HepG2 (cell line): ENCODE measurements around the gene PHF10. TPM values are rescaled to one million over a fixed set of nuclear protein-coding genes. Genes with fewer than 3 reads are reported as not detected.

ENCODE experiments used
- CHD2 ChIP-seq: IDR thresholded peaks from 2 replicates; pipeline ENCODE4 v1.6.1; 2011; ENCODE audit warnings: low read depth, low read length, improper control_type of control experiment
- CREB1 ChIP-seq, 2 experiments: fragments of 450-650 bp in 1 of 2; IDR thresholded peaks; 2 replicates each; pipeline ENCODE4 v1.6.1; 2016 to 2017; ENCODE audit warnings: control low read depth in 1 of 2, mild to moderate bottlenecking in 1 of 2, missing compliant biosample characterization in 1 of 2, missing genetic modification characterization in 1 of 2
- DRAP1 ChIP-seq: IDR thresholded peaks from 2 replicates; pipeline ENCODE4 v1.6.1; 2016; ENCODE audit warnings: missing genetic modification reagents, missing compliant biosample characterization
- KAT7 ChIP-seq: IDR thresholded peaks from 2 replicates; pipeline ENCODE4 v1.6.1; 2018; ENCODE audit warnings: borderline replicate concordance, missing compliant biosample characterization
- KDM5A ChIP-seq: fragments of 200-600 bp; sonication (generic); IDR thresholded peaks from 2 replicates; pipeline ENCODE4 v1.7.0; 2018; ENCODE audit warnings: antibody characterized with exemption, mild to moderate bottlenecking, low read length, borderline replicate concordance
- MAFK ChIP-seq, 2 experiments: IDR thresholded peaks in 1 of 2; conservative IDR thresholded peaks in 1 of 2; 2 replicates each; pipeline ENCODE4 v1.6.1; 2011; ENCODE audit warnings: improper control_type of control experiment in 2 of 2, low read length in 2 of 2
- NONO ChIP-seq, 2 experiments: fragments of 450-650 bp in 1 of 2; sonication (generic) in 1 of 2; formaldehyde crosslinking in 1 of 2; IDR thresholded peaks in 1 of 2; conservative IDR thresholded peaks in 1 of 2; 2 replicates each; pipeline versions ENCODE4 v1.6.1 to v1.8.0; 2017 to 2022; ENCODE audit warnings: mild to moderate bottlenecking in 1 of 2, missing genetic modification reagents in 1 of 2, moderate library complexity in 1 of 2
- PATZ1 ChIP-seq: sonication (generic); formaldehyde crosslinking; IDR thresholded peaks from 2 replicates; pipeline ENCODE4 v1.4.0; 2020; ENCODE audit warnings: missing genetic modification reagents
- RBM22 ChIP-seq: fragments of 200-400 bp; formaldehyde crosslinking; optimal IDR thresholded peaks from 2 replicates; pipeline ENCODE3; 2017; ENCODE audit warnings: mild to moderate bottlenecking, low read length, moderate library complexity
- REL ChIP-seq: sonication (generic); formaldehyde crosslinking; conservative IDR thresholded peaks from 2 replicates; pipeline ENCODE4 v1.8.0; 2022; ENCODE audit warnings: mild to moderate bottlenecking, missing genetic modification reagents, moderate library complexity
- REST ChIP-seq, 2 experiments: IDR thresholded peaks; 2 replicates each; pipeline ENCODE4 v1.6.1; 2011 to 2012; ENCODE audit warnings: low read length in 2 of 2, borderline replicate concordance in 1 of 2, low read depth in 1 of 2, mild to moderate bottlenecking in 1 of 2, moderate library complexity in 1 of 2
- SUZ12 ChIP-seq: fragments of 150-350 bp; IDR thresholded peaks from 2 replicates; pipeline ENCODE4 v1.6.1; 2014; ENCODE audit warnings: low read depth, low read length
- TIGD3 ChIP-seq: sonication (generic); formaldehyde crosslinking; IDR thresholded peaks from 2 replicates; pipeline ENCODE4 v1.5.1; 2020; ENCODE audit warnings: mild to moderate bottlenecking, missing genetic modification reagents, borderline replicate concordance
- TOE1 ChIP-seq: sonication (generic); formaldehyde crosslinking; IDR thresholded peaks from 2 replicates; pipeline ENCODE4 v1.4.0; 2020; ENCODE audit warnings: mild to moderate bottlenecking, missing genetic modification reagents
- ZNF34 ChIP-seq: sonication (generic); formaldehyde crosslinking; IDR thresholded peaks from 2 replicates; pipeline ENCODE4 v1.4.0; 2020; ENCODE audit warnings: mild to moderate bottlenecking, missing genetic modification reagents, borderline replicate concordance
- ZNF576 ChIP-seq: sonication (generic); formaldehyde crosslinking; IDR thresholded peaks from 2 replicates; pipeline ENCODE4 v1.4.0; 2020; ENCODE audit warnings: mild to moderate bottlenecking, missing genetic modification reagents
- ZNF7 ChIP-seq: IDR thresholded peaks from 2 replicates; pipeline ENCODE4 v1.6.1; 2016; ENCODE audit warnings: missing biosample characterization, missing genetic modification reagents
- ZSCAN29 ChIP-seq: sonication (generic); formaldehyde crosslinking; conservative IDR thresholded peaks from 2 replicates; pipeline ENCODE4 v1.4.0; 2020; ENCODE audit warnings: mild to moderate bottlenecking, missing genetic modification reagents
- polyA plus RNA-seq, 8 experiments: library from polyadenylated mRNA; depleted of rRNA in 3 of 8; stranded (reverse) in 7 of 8; unstranded in 1 of 8; fragments of >200 nt; fragmentation: Illumina TruSeq in 4 of 8; extraction: Trizol in 4 of 8; gene quantifications; 2 replicates each; pipeline versions ENCODE4 v1.2.1 to v1.2.3, GENCODE V29; 2011 to 2016; ENCODE audit warnings: low read depth in 4 of 8, missing spikeins in 1 of 8, mixed read lengths in 1 of 8; ENCODE audit not compliant: insufficient read depth in 1 of 8
- total RNA-seq, 5 experiments: library from RNA; depleted of rRNA; stranded (reverse); fragments of >200 nt; fragmentation: Illumina TruSeq; extraction: Trizol; gene quantifications; 2 replicates each; pipeline ENCODE4 v1.2.3, GENCODE V29; 2016; ENCODE audit warnings: low read depth in 1 of 5

PHF10 gene
- total and polyA plus RNA-seq, 2 of the 13 experiments (the other 11 are each of a cell fraction or from before 2014, with no cell fraction given) = 42.1 to 84.1 TPM

GRCh38 chr6:169725125-169726048 is 1.1 kb upstream of the PHF10 start (continued):
- TF ChIP-seq SUZ12 = no peak
- 0 out of 2 replicates have a peak, but pooled peaks have one; percentile 15 for TF ChIP-seq ZNF7
- TF ChIP-seq MAFK (conservative IDR thresholded peaks at IDR 0.05 in 1 of 2, IDR thresholded peaks at IDR 0.05 in 1 of 2; ENCODE audit: low read length in 2 of 2) = peak in 1 of 2 experiments; percentile 49; a peak in 3 of 4 replicates
- no peak for TF ChIP-seq ZNF576 (CRISPR knock-in tag)
- no peak for TF ChIP-seq REL (CRISPR knock-in tag)
- TF ChIP-seq ZNF34 = no peak
- peak; percentile 91 for TF ChIP-seq ZSCAN29 (CRISPR knock-in tag)
- TF ChIP-seq DRAP1 (CRISPR knock-in tag) = peak; percentile 67
- 0 out of 2 replicates have a peak, but pooled peaks have one; percentile 55 for TF ChIP-seq CHD2
- TF ChIP-seq KAT7 = peak; percentile 33; the same call in 1 of the 2 replicates
- peak; percentile 91 for TF ChIP-seq CREB1 (IDR thresholded peaks at IDR 0.05)
- peak; percentile 76 for TF ChIP-seq CREB1 (CRISPR knock-in tag; IDR thresholded peaks at IDR 0.05)
- peak; percentile 70 for TF ChIP-seq KDM5A
- no peak; the same call in 1 of the 2 replicates for TF ChIP-seq TOE1 (CRISPR knock-in tag)
- peak in 1 of 2 experiments; percentile 41; a peak in 2 of 4 replicates for TF ChIP-seq REST (IDR thresholded peaks at IDR 0.05; ENCODE audit: borderline replicate concordance in 1 of 2, low read depth in 1 of 2, low read length in 2 of 2)
- peak; percentile 45; the same call in 1 of the 2 replicates for TF ChIP-seq PATZ1 (CRISPR knock-in tag)
- TF ChIP-seq TIGD3 = no peak
- TF ChIP-seq RBM22 = peak; percentile 7
- no peak for TF ChIP-seq NONO (IDR thresholded peaks at IDR 0.05)
- peak; percentile 38 for TF ChIP-seq NONO (CRISPR knock-in tag; conservative IDR thresholded peaks at IDR 0.05)
